GM10266 (cell line): ENCODE measurements around the gene CCDC3.

Experiments
- DNase-seq: peaks from one replicate; pipeline ENCODE4 v3.0.0; 2012; ENCODE audit errors: extremely low spot score
- TF ChIP-seq, protein P1 (sequence below): IDR thresholded peaks from 2 replicates; pipeline ENCODE4 v1.5.1; 2012; ENCODE audit warnings: mild to moderate bottlenecking, low read depth; ENCODE audit not compliant: control insufficient read depth, insufficient read depth; ENCODE audit errors: missing control alignments

CCDC3 gene

DNA sequence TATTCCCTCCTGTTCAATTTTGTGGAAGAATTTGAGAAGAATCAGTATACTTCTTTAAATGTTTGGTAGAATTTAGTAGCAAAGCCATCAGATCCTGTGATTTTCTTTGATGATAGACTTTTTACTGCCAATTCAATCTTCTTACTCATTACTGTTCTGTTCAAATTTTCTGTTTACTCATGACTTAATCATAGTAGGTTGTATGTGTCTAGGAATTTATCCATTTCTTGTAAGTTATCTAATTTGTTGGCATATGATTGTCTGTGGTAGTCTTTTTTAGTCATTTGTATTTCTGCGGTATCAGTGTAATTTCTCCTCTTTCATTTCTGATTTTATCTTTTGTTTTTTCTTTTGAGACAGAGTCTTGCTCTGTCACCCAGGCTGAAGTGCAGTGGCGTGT, 87.4 kb downstream of the CCDC3 start:
- TF ChIP-seq, protein P1, sequence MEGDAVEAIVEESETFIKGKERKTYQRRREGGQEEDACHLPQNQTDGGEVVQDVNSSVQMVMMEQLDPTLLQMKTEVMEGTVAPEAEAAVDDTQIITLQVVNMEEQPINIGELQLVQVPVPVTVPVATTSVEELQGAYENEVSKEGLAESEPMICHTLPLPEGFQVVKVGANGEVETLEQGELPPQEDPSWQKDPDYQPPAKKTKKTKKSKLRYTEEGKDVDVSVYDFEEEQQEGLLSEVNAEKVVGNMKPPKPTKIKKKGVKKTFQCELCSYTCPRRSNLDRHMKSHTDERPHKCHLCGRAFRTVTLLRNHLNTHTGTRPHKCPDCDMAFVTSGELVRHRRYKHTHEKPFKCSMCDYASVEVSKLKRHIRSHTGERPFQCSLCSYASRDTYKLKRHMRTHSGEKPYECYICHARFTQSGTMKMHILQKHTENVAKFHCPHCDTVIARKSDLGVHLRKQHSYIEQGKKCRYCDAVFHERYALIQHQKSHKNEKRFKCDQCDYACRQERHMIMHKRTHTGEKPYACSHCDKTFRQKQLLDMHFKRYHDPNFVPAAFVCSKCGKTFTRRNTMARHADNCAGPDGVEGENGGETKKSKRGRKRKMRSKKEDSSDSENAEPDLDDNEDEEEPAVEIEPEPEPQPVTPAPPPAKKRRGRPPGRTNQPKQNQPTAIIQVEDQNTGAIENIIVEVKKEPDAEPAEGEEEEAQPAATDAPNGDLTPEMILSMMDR, result no peak
- DNase-seq, result no peak

DNA sequence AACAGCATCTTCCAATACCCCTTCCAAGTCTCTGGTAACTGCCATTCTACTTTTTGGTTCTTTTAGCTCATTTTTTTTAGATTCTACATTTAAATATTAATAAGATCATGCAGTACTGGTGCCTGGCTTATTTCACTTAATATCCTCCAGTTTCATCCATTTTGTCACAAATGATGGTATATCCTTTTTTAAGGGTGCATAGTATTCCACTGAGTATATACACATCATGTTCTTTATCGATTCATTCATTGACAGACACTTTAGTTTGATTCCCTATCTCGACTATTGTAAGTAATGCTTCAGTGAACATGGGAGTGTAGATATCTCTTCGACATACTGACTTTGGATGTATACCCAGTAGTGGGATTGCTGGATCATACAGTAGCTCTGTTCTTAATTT, 89.7 kb downstream of the CCDC3 start:
- DNase-seq, result no peak
- TF ChIP-seq, protein P1, result no peak

DNA sequence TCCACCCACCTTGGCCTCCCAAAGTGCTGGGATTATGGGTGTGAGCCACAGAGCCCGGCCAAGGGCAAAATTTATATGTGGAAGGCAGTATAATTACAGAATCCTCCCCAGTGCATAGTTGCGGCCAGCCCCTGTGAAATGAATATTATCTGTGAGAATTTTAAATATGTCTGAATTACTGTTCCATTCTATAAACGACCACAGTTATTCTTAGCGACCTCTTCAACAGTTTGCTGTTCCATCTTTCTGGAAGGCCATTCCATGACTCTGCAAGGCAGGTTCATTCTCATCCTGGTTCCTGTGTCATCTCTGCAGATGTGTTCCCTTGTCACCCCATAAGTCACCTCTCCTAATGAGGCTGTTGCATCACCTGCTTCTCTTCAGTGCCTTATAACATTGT, 90.7 kb downstream of the CCDC3 start:
- TF ChIP-seq, protein P1, result no peak
- DNase-seq, result no peak

DNA sequence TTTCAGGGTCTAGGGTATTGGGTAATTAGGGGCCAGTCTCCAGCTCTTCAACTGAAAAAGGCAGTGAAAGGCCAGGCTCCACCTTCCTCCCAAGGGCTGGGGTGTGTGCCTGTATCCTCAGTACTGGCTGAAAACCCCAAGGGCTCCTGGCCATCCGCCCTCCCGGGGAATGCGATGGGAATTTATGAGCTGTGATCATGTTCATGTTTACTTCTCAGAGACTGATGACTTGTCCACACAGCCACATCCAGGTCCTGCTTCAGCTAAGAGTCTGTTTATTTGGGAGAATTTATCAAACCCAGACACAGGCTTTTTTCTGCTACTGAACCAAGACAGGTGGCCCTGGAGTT, 91.7 kb downstream of the CCDC3 start:
- TF ChIP-seq, protein P1, result no peak
- no peak for DNase-seq

DNA sequence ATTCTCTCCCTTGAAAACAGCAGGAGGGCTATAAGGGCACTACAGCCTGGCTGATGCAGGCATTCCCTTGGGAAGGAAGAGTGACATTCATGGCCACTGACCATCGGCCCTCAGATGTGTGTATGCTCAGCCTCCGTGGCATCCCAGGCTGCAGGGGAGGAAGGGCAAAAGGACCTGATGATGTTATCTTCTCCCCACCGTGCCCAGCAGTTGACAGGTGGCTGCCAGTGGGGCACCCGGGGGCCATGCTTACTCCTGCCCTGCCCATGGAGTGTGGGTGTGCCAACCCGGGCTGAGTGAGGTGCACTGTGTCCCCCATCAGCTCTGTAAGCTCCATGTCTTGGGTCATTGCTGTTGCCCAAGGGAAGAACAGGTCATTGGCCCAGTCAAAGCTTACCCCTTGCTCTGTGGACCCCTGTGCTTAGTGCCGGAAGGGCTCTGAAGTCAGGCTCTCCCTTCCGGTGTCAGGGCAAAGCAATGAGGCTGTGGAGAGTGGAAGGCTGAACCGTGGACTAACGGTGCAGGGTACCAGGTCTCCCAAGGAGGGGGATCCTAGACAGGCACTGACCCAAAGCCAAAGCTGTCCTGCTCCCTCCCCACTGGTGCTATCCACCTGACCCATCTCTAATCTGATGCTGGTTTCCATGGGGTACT, 92.2 kb downstream of the CCDC3 start:
- no peak for DNase-seq
- TF ChIP-seq, protein P1, result no peak

DNA sequence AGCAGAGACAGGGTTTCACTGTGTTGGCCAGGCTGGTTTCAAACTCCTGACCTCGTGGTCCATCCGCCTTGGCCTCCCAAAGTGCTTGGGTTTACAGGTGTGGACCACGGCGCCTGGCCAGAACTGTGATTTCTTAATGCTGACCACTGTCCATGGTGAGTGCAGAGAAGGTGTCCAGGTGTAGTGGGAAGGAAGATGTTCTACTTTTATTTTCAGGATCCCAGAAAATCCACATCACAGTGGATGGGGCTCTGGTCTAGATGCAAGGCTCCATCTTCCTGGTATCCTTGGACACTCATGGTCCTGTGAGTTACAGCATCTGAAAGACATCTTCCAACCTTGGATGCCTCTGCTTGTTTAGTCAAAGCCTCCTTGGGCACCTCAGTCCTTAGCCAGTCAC, 92.7 kb downstream of the CCDC3 start:
- no peak for DNase-seq

DNA sequence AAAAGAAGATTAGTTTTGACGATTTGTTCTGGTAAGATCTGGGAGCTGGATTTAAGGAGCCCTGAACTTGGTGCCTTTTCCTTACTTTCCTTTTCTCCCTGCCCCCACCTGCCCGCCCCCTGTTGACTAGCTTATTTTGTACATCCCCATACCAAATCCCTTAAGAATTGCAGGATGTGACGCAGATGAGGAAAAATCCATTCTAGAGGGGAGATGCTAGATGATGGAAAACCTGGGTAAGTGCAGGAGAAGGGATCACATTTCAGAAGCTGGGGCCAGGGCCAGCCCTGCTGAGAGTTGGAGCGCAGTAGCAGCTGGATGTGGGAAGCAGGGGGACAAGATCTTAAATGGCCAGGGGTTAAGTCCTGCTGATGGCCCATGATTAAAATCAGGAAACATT, 93.9 kb downstream of the CCDC3 start:
- no peak for DNase-seq
- TF ChIP-seq, protein P1, result no peak

More for the DNA sequence above, 92.7 kb downstream of the CCDC3 start:
- TF ChIP-seq, protein P1, result no peak
